ENCODE data around the gene HDAC7. TPM values are rescaled to one million over a fixed set of nuclear protein-coding genes. Genes with fewer than 3 reads are reported as not detected.
A peak's percentile ranks its signal among the peaks of the same experiment; 100 is the strongest.

Gene HDAC7
- total and polyA plus RNA-seq, 2 donors from 2014 or later = 35.0 to 132 TPM

DNA sequence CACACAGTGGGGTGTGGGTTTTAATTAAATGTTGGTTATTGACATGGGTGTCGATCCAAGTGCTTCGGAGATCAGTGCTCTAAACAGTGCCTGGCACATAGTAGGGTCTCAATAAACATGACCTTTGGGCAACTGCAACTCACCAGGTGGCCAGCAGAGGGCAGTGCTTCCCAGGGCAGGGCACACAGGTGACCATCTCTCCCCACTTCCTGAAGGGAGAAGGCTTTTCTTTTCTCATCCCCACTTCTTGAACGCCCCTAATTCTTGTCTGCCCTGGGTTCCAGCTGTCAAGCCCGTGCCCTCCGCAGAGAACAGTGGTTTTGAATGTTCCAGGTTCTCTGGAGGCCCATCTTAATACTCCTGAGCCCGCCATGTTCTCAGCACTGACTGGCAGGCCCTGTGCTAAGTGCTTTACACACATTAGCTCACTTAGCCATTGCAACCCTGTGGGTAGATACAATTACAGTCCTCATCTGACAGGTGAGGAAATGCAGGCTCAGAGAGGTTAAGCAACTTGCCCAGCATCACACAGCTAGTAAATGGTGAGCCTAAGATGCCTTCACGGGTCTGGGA lies 77.4 kb downstream of the HDAC7 start:
- TF ChIP-seq, protein P1, sequence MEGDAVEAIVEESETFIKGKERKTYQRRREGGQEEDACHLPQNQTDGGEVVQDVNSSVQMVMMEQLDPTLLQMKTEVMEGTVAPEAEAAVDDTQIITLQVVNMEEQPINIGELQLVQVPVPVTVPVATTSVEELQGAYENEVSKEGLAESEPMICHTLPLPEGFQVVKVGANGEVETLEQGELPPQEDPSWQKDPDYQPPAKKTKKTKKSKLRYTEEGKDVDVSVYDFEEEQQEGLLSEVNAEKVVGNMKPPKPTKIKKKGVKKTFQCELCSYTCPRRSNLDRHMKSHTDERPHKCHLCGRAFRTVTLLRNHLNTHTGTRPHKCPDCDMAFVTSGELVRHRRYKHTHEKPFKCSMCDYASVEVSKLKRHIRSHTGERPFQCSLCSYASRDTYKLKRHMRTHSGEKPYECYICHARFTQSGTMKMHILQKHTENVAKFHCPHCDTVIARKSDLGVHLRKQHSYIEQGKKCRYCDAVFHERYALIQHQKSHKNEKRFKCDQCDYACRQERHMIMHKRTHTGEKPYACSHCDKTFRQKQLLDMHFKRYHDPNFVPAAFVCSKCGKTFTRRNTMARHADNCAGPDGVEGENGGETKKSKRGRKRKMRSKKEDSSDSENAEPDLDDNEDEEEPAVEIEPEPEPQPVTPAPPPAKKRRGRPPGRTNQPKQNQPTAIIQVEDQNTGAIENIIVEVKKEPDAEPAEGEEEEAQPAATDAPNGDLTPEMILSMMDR (IDR thresholded peaks at IDR 0.05; ENCODE audit: borderline replicate concordance, extremely low read depth, insufficient read depth) = peak; percentile 93
- no peak overlapping the region for H3K27ac ChIP-seq (ENCODE audit: low read depth in 2 of 2, low read length in 2 of 2)
- intact Hi-C loops (cut with DNase I) = no loop called here
- no peak overlapping the region for H3K9ac ChIP-seq (ENCODE audit: low read length in 3 of 3)
- DNase-seq = peak in 2 of 5 donors; percentile 48 to 76
- H3K4me1 ChIP-seq (ENCODE audit: control insufficient read depth in 2 of 3, insufficient read depth in 2 of 3, low read depth in 1 of 3, low read length in 3 of 3) = peaks cover 0 to 8% (median 0%) of the 10 kb centered on the region in 3 donors
- no peaks in the 10 kb centered on the region for H3K9me3 ChIP-seq (ENCODE audit: control insufficient read depth in 2 of 3, insufficient read depth in 1 of 3, low read length in 3 of 3)
- H3K27me3 ChIP-seq (ENCODE audit: control insufficient read depth, insufficient read depth, low read length) = no peaks in the 10 kb centered on the region
- peaks cover 2 to 9% (median 3%) of the 10 kb centered on the region in 3 donors for H3K36me3 ChIP-seq (ENCODE audit: control insufficient read depth in 2 of 3, insufficient read depth in 3 of 3, low read length in 3 of 3)
- H3K4me3 ChIP-seq (ENCODE audit: low read length in 3 of 3) = no peak overlapping the region
- no peak for FAIRE-seq

DNA sequence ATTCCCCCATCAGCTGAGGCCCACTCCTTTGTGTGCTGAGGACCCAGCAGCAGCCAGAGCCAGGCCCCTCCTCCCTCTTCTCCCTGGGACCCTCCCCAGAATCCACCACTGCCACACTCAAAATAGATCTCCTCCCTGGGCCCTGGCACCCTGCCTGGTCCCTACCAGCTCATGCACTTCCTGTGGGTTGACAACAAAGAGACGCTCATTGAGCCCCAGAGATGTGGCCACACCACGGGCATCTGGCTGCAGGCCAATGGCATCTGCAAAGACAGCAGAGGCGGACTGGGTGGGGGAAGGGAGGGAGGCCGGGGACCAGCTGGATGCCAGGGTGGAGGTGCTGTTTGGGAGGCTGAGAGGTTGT lies 78.4 kb downstream of the HDAC7 start:
- Histone ChIP-seq H3K27ac (ENCODE audit: low read depth in 2 of 2, low read length in 2 of 2) (no peak overlapping the region), H3K9me3 (ENCODE audit: control insufficient read depth in 2 of 3, insufficient read depth in 1 of 3, low read length in 3 of 3) (no peaks in the 10 kb centered on the region), H3K36me3 (ENCODE audit: control insufficient read depth in 2 of 3, insufficient read depth in 3 of 3, low read length in 3 of 3) (peaks cover 2 to 9% (median 3%) of the 10 kb centered on the region in 3 donors), H3K4me1 (ENCODE audit: control insufficient read depth in 2 of 3, insufficient read depth in 2 of 3, low read depth in 1 of 3, low read length in 3 of 3) (peaks cover 0 to 19% (median under 1%) of the 10 kb centered on the region in 3 donors), H3K27me3 (ENCODE audit: control insufficient read depth, insufficient read depth, low read length) (no peaks in the 10 kb centered on the region), H3K9ac (ENCODE audit: low read length in 3 of 3) (no peak overlapping the region), H3K4me3 (ENCODE audit: low read length in 3 of 3) (no peak overlapping the region)
- peak in 2 of 5 donors; percentile 77 to 93 for DNase-seq
- TF ChIP-seq, protein P1 (IDR thresholded peaks at IDR 0.05; ENCODE audit: borderline replicate concordance, extremely low read depth, insufficient read depth) = no peak
- no peak for FAIRE-seq
- intact Hi-C loops (cut with DNase I) = no loop called here

- H3K9ac ChIP-seq (ENCODE audit: low read length in 3 of 3) = no peak overlapping the region
- no peaks in the 10 kb centered on the region for H3K9me3 ChIP-seq (ENCODE audit: control insufficient read depth in 2 of 3, insufficient read depth in 1 of 3, low read length in 3 of 3)
- no peaks in the 10 kb centered on the region for H3K27me3 ChIP-seq (ENCODE audit: control insufficient read depth, insufficient read depth, low read length)
- no peak overlapping the region for H3K4me3 ChIP-seq (ENCODE audit: low read length in 3 of 3)
- no peak for FAIRE-seq
- intact Hi-C loops (cut with DNase I) = no loop called here
- H3K36me3 ChIP-seq (ENCODE audit: control insufficient read depth in 2 of 3, insufficient read depth in 3 of 3, low read length in 3 of 3) = peaks cover 2 to 12% (median 3%) of the 10 kb centered on the region in 3 donors
- TF ChIP-seq, protein P1 (IDR thresholded peaks at IDR 0.05; ENCODE audit: borderline replicate concordance, extremely low read depth, insufficient read depth) = no peak
- peak; percentile 67 to 85 (median 79) for DNase-seq
- no peak overlapping the region for H3K27ac ChIP-seq (ENCODE audit: low read depth in 2 of 2, low read length in 2 of 2)
- peaks cover 0 to 24% (median 6%) of the 10 kb centered on the region in 3 donors for H3K4me1 ChIP-seq (ENCODE audit: control insufficient read depth in 2 of 3, insufficient read depth in 2 of 3, low read depth in 1 of 3, low read length in 3 of 3)
Measured at GRCh38 chr12:47740606-47741339, 78.9 kb downstream of the HDAC7 start.

Data from kidney (tissue), 14 donors.